Measurements from ENCODE around the gene GSTA2. TPM values are rescaled to one million over a fixed set of nuclear protein-coding genes. Genes with fewer than 3 reads are reported as not detected.
"Not testable (repeated sequence)": the region's sequence is repeated elsewhere in the genome, so short reads cannot be mapped to it uniquely, and the experiment has no call there.

GSTA2 gene
- polyA plus RNA-seq, 12 donors = 0.17 to 18.9 (median 0.23) TPM; not detected in 9

GRCh38 chr6:52760105-52760765 lies 3.0 kb downstream of the GSTA2 start:
- DNase-seq = no peak

- no peak for DNase-seq
Observed at GRCh38 chr6:52759085-52759484, 4.2 kb downstream of the GSTA2 start.

- DNase-seq = not testable (repeated sequence)
Observed at GRCh38 chr6:52757651-52758338, 5.5 kb downstream of the GSTA2 start.

GRCh38 chr6:52754443-52754842 lies 8.8 kb downstream of the GSTA2 start:
- DNase-seq = no peak

- not testable (repeated sequence) for DNase-seq
Observed at GRCh38 chr6:52753137-52753536, 10.1 kb downstream of the GSTA2 start.

- no peak for DNase-seq
Observed at GRCh38 chr6:52752310-52752709, 11.0 kb downstream of the GSTA2 start.

- DNase-seq = no peak
Observed at GRCh38 chr6:52749556-52750152, 13.6 kb downstream of the GSTA2 start.

GRCh38 chr6:52747301-52747700 lies 16.0 kb downstream of the GSTA2 start:
- DNase-seq = not testable (repeated sequence)

GRCh38 chr6:52746213-52746612 lies 17.1 kb downstream of the GSTA2 start:
- no peak for DNase-seq

- no peak for DNase-seq
Observed at GRCh38 chr6:52745764-52746201, 17.5 kb downstream of the GSTA2 start.

GRCh38 chr6:52741872-52742271 lies 21.4 kb downstream of the GSTA2 start:
- no peak for DNase-seq

- no peak for DNase-seq
Observed at GRCh38 chr6:52739627-52740026, 23.6 kb downstream of the GSTA2 start.

- no peak for DNase-seq
Observed at GRCh38 chr6:52739134-52739533, 24.1 kb downstream of the GSTA2 start.

GRCh38 chr6:52736145-52736544 lies 27.1 kb downstream of the GSTA2 start:
- no peak for DNase-seq

- no peak for DNase-seq
Observed at GRCh38 chr6:52735071-52735470, 28.2 kb downstream of the GSTA2 start.

GRCh38 chr6:52734072-52734471 lies 29.2 kb downstream of the GSTA2 start:
- no peak for DNase-seq

GRCh38 chr6:52733172-52733571 lies 30.1 kb downstream of the GSTA2 start:
- DNase-seq = no peak

- DNase-seq = no peak
Observed at GRCh38 chr6:52731719-52732118, 31.6 kb downstream of the GSTA2 start.

GRCh38 chr6:52729576-52729975 lies 33.7 kb downstream of the GSTA2 start:
- no peak for DNase-seq

- DNase-seq = no peak
Observed at GRCh38 chr6:52728394-52728793, 34.9 kb downstream of the GSTA2 start.

- DNase-seq = no peak
Observed at GRCh38 chr6:52727908-52728307, 35.4 kb downstream of the GSTA2 start.

GRCh38 chr6:52726741-52727535 lies 36.3 kb downstream of the GSTA2 start:
- DNase-seq = no peak
